H9 (cell line): ENCODE results near the gene MED13L. TPM values are rescaled to one million over a fixed set of nuclear protein-coding genes. Genes with fewer than 3 reads are reported as not detected.
"Not testable (repeated sequence)": the region's sequence is repeated elsewhere in the genome, so short reads cannot be mapped to it uniquely, and the experiment has no call there.

Source experiments
- DNase-seq: peaks from one replicate; pipeline ENCODE4 v3.0.0-alpha.2; 2017
- H2AFZ ChIP-seq: one replicate; pipeline ENCODE4 v1.6.1; 2013; ENCODE audit warnings: mild to moderate bottlenecking, low read length, control low read depth, moderate library complexity
- H2AK5ac ChIP-seq: 2 replicates; pipeline ENCODE4 v1.6.1; 2013; ENCODE audit warnings: low read length, control low read depth, mixed read lengths; ENCODE audit not compliant: insufficient read length
- H2BK120ac ChIP-seq: one replicate; pipeline ENCODE4 v1.6.1; 2013; ENCODE audit warnings: low read depth, mild to moderate bottlenecking, low read length, control low read depth, inconsistent platforms; ENCODE audit not compliant: poor library complexity, severe bottlenecking
- H2BK12ac ChIP-seq: 2 replicates; pipeline ENCODE4 v1.6.1; 2013; ENCODE audit warnings: low read length, control low read depth, mixed read lengths, low read depth; ENCODE audit not compliant: insufficient read length
- H2BK15ac ChIP-seq: 2 replicates; pipeline ENCODE4 v1.6.1; 2013; ENCODE audit warnings: low read depth, low read length, control low read depth
- H2BK20ac ChIP-seq: one replicate; pipeline ENCODE4 v1.6.1; 2013; ENCODE audit warnings: low read depth, mild to moderate bottlenecking, low read length, control low read depth, inconsistent platforms; ENCODE audit not compliant: poor library complexity, severe bottlenecking
- H2BK5ac ChIP-seq: 2 replicates; pipeline ENCODE4 v1.6.1; 2013; ENCODE audit warnings: low read length, control low read depth, mixed read lengths; ENCODE audit not compliant: insufficient read length
- H3K14ac ChIP-seq: 2 replicates; pipeline ENCODE4 v1.6.1; 2013; ENCODE audit warnings: low read length, control low read depth; ENCODE audit not compliant: insufficient read depth
- H3K18ac ChIP-seq: 2 replicates; pipeline ENCODE4 v1.6.1; 2013; ENCODE audit warnings: low read depth, mild to moderate bottlenecking, mixed read lengths, low read length, control low read depth; ENCODE audit not compliant: insufficient read length
- H3K23ac ChIP-seq: 2 replicates; pipeline ENCODE4 v1.6.1; 2013; ENCODE audit warnings: low read length, control low read depth, mixed read lengths, low read depth; ENCODE audit not compliant: insufficient read length
- H3K23me2 ChIP-seq: 2 replicates; pipeline ENCODE4 v1.6.1; 2013; ENCODE audit warnings: low read depth, mild to moderate bottlenecking, mixed read lengths, low read length, control low read depth; ENCODE audit not compliant: insufficient read length, poor library complexity, severe bottlenecking
- H3K27ac ChIP-seq: 2 replicates; pipeline ENCODE4 v1.5.1; 2013; ENCODE audit warnings: low read length, control low read depth, mixed read lengths, low read depth; ENCODE audit not compliant: insufficient read length
- H3K27me3 ChIP-seq: 2 replicates; pipeline ENCODE4 v1.6.1; 2013; ENCODE audit warnings: low read length, control low read depth, inconsistent platforms; ENCODE audit not compliant: insufficient read depth
- H3K4ac ChIP-seq: 2 replicates; pipeline ENCODE4 v1.6.1; 2013; ENCODE audit warnings: low read depth, mild to moderate bottlenecking, control low read depth, inconsistent platforms, low read length, moderate library complexity
- H3K4me1 ChIP-seq: 2 replicates; pipeline ENCODE4 v1.6.1; 2013; ENCODE audit warnings: low read length, control low read depth, inconsistent platforms; ENCODE audit not compliant: insufficient read depth
- H3K4me2 ChIP-seq: 2 replicates; pipeline ENCODE4 v1.6.1; 2013; ENCODE audit warnings: low read length, control low read depth, mixed read lengths; ENCODE audit not compliant: insufficient read length, insufficient read depth
- H3K56ac ChIP-seq: 2 replicates; pipeline ENCODE4 v1.6.1; 2013; ENCODE audit warnings: low read depth, mild to moderate bottlenecking, mixed read lengths, low read length, control low read depth; ENCODE audit not compliant: insufficient read length
- H3K79me1 ChIP-seq: 2 replicates; pipeline ENCODE4 v1.6.1; 2013; ENCODE audit warnings: low read depth, mild to moderate bottlenecking, moderate library complexity, low read length, control low read depth, inconsistent platforms; ENCODE audit not compliant: insufficient read depth, poor library complexity, severe bottlenecking
- H3K79me2 ChIP-seq: 2 replicates; pipeline ENCODE4 v1.6.1; 2013; ENCODE audit warnings: low read length, control low read depth, inconsistent platforms; ENCODE audit not compliant: insufficient read depth
- H3K9ac ChIP-seq: 2 replicates; pipeline ENCODE4 v1.6.1; 2013; ENCODE audit warnings: low read length, control low read depth, mixed read lengths; ENCODE audit not compliant: insufficient read length; ENCODE audit errors: extremely low read depth
- H3K9me3 ChIP-seq: one replicate; pipeline ENCODE4 v1.6.1; 2013; ENCODE audit warnings: low read depth, low read length, inconsistent platforms; ENCODE audit not compliant: control insufficient read depth
- H3T11ph ChIP-seq: one replicate; pipeline ENCODE4 v1.6.1; 2013; ENCODE audit warnings: mild to moderate bottlenecking, low read length, control low read depth, inconsistent platforms
- H4K20me1 ChIP-seq: one replicate; pipeline ENCODE4 v1.6.1; 2013; ENCODE audit not compliant: control insufficient read depth, insufficient read length, insufficient read depth
- H4K5ac ChIP-seq: 2 replicates; pipeline ENCODE4 v1.6.1; 2013; ENCODE audit warnings: low read depth, mild to moderate bottlenecking, mixed read lengths, low read length, control low read depth; ENCODE audit not compliant: insufficient read length
- H4K8ac ChIP-seq: replicated peaks from 2 replicates; pipeline ENCODE4 v1.6.1; 2013; ENCODE audit warnings: low read length, control low read depth, mixed read lengths, low read depth; ENCODE audit not compliant: insufficient read length
- H4K91ac ChIP-seq: 2 replicates; pipeline ENCODE4 v1.6.1; 2013; ENCODE audit warnings: low read depth, mild to moderate bottlenecking, moderate library complexity, mixed read lengths, low read length, control low read depth; ENCODE audit not compliant: insufficient read length
- H3K27ac Mint-ChIP-seq, 3 experiments: 2 replicates in 2 of 3; 3 replicates in 1 of 3; pipeline ENCODE4 v1.8.0; 2020 to 2021; ENCODE audit warnings: mixed read lengths in 3 of 3, mild to moderate bottlenecking in 1 of 3, moderate library complexity in 1 of 3
- H3K27me3 Mint-ChIP-seq: 2 replicates; pipeline ENCODE4 v1.8.0; 2021; ENCODE audit warnings: low read depth, mild to moderate bottlenecking, moderate library complexity, mixed read lengths
- H3K36me3 Mint-ChIP-seq, 3 experiments: 2 replicates in 2 of 3; 3 replicates in 1 of 3; pipeline ENCODE4 v1.8.0; 2020 to 2021; ENCODE audit warnings: low read depth in 3 of 3, mixed read lengths in 3 of 3; ENCODE audit not compliant: insufficient read depth in 1 of 3
- H3K4me1 Mint-ChIP-seq, 2 experiments: 2 replicates each; pipeline ENCODE4 v1.8.0; 2020; ENCODE audit warnings: mixed read lengths in 2 of 2
- H3K4me3 Mint-ChIP-seq, 2 experiments: 2 replicates in 1 of 2; 3 replicates in 1 of 2; pipeline ENCODE4 v1.8.0; 2020 to 2021; ENCODE audit warnings: mild to moderate bottlenecking in 2 of 2, mixed read lengths in 2 of 2, moderate library complexity in 1 of 2
- H3K9me3 Mint-ChIP-seq, 2 experiments: 2 replicates in 1 of 2; 3 replicates in 1 of 2; pipeline ENCODE4 v1.8.0; 2020; ENCODE audit warnings: mild to moderate bottlenecking in 2 of 2, mixed read lengths in 2 of 2, moderate library complexity in 1 of 2
- WGBS: extraction: QIAGEN DNeasy Blood & Tissue Kit; methylation state at CpG from one replicate; pipeline ENCODE4 v1.1.7; 2013; ENCODE audit warnings: missing lambda C conversion rate, low lambda C conversion rate, mixed read lengths; ENCODE audit not compliant: insufficient read length; ENCODE audit errors: extremely low coverage; 5-methylcytosine and 5-hydroxymethylcytosine counted together
- total RNA-seq: library from RNA; stranded (reverse); gene quantifications from 2 replicates; pipeline ENCODE4 v1.2.1, GENCODE V29; 2021
- TF ChIP-seq, protein P1 (sequence below): fragments of 200-600 bp; sonication (generic); conservative IDR thresholded peaks from 3 replicates; pipeline ENCODE4 v1.8.0; 2021; ENCODE audit warnings: antibody characterized with exemption, mild to moderate bottlenecking

Gene MED13L
- total RNA-seq, 1 experiment from 2014 or later: 52.4 TPM

DNA sequence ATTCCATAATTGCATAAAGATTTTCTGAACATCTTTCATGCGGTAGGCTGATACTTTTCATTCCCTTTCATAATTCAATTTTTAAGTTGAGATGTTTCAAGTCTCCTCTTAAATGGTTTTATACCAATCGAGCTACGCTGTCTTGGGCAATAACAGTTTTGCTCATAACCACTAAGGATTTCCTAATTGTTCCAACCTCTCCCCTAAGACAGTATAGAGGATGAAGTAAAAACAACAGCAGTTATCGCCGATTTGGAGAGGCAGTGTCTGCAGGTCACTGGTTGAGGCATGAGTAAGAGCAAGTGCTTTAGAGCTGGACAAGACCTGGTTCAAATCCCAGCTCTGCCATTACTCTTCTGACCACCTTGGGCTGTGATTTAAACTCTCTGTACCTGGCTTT is 6.9 kb upstream of the MED13L start:
- no peak overlapping the region for H2BK20ac ChIP-seq
- Mint-ChIP-seq H3K27me3 (no peaks in the 10 kb centered on the region), H3K4me1 (peaks cover 21 to 31% of the 10 kb centered on the region in 2 experiments), H3K36me3 (no peaks in the 10 kb centered on the region), H3K4me3 (no peak overlapping the region), H3K27ac (no peak overlapping the region), H3K9me3 (no peaks in the 10 kb centered on the region; a peak in 2 of 5 replicates)
- H3K23ac ChIP-seq: no peak overlapping the region
- H3K9me3 ChIP-seq: no peaks in the 10 kb centered on the region
- H3T11ph ChIP-seq: no peak overlapping the region
- no peaks in the 10 kb centered on the region for H3K79me2 ChIP-seq
- no peak overlapping the region for H4K8ac ChIP-seq
- H3K27ac ChIP-seq: no peak overlapping the region
- no peak overlapping the region for H2BK15ac ChIP-seq
- H2AK5ac ChIP-seq: no peak overlapping the region
- no peak overlapping the region for H3K9ac ChIP-seq
- WGBS: no CpG with 5 or more reads among the region's 5 CpGs
- H2BK120ac ChIP-seq: no peak overlapping the region
- H4K91ac ChIP-seq: no peak overlapping the region
- H3K14ac ChIP-seq: no peak overlapping the region
- DNase-seq: no peak
- no peaks in the 10 kb centered on the region for H4K20me1 ChIP-seq
- no peak overlapping the region for H3K4me2 ChIP-seq
- H3K23me2 ChIP-seq: no peaks in the 10 kb centered on the region
- H3K56ac ChIP-seq: no peak overlapping the region
- H2AFZ ChIP-seq: no peak overlapping the region
- no peak overlapping the region for H3K4ac ChIP-seq
- no peaks in the 10 kb centered on the region for H3K79me1 ChIP-seq
- TF ChIP-seq, protein P1, sequence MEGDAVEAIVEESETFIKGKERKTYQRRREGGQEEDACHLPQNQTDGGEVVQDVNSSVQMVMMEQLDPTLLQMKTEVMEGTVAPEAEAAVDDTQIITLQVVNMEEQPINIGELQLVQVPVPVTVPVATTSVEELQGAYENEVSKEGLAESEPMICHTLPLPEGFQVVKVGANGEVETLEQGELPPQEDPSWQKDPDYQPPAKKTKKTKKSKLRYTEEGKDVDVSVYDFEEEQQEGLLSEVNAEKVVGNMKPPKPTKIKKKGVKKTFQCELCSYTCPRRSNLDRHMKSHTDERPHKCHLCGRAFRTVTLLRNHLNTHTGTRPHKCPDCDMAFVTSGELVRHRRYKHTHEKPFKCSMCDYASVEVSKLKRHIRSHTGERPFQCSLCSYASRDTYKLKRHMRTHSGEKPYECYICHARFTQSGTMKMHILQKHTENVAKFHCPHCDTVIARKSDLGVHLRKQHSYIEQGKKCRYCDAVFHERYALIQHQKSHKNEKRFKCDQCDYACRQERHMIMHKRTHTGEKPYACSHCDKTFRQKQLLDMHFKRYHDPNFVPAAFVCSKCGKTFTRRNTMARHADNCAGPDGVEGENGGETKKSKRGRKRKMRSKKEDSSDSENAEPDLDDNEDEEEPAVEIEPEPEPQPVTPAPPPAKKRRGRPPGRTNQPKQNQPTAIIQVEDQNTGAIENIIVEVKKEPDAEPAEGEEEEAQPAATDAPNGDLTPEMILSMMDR: no peak
- H3K4me1 ChIP-seq: peaks cover 5% of the 10 kb centered on the region
- H3K18ac ChIP-seq: no peak overlapping the region
- no peak overlapping the region for H2BK5ac ChIP-seq
- no peak overlapping the region for H4K5ac ChIP-seq
- no peaks in the 10 kb centered on the region for H3K27me3 ChIP-seq
- H2BK12ac ChIP-seq: no peak overlapping the region

DNA sequence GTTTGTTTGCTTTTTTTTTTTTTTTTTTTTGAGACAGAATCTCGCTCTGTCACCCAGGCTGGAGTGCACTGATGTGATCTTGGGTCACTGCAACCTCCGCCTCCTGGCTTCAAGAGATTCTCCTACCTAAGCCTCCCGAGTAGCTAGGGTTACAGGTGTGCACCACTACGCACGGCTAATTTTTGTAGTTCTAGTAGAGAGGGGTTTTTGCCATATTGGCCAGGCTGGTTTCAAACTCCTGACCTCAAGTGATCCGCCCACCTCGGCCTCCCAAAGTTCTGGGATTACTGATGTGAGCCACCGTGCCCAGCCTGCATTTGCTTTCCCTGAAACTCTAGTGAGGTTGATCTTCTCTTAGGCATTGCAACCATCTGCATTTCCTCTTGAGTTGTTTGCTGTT is 6.4 kb upstream of the MED13L start:
- not testable (repeated sequence) for H3K4me2 ChIP-seq, H3K4me1 ChIP-seq, H3K18ac ChIP-seq, H2BK5ac ChIP-seq, H3K79me1 ChIP-seq, H3K9me3 Mint-ChIP-seq, H3K23me2 ChIP-seq, H2BK12ac ChIP-seq, H3K14ac ChIP-seq, H2AFZ ChIP-seq, H4K8ac ChIP-seq, H3K36me3 Mint-ChIP-seq, H2AK5ac ChIP-seq, H4K91ac ChIP-seq, H3K4me3 Mint-ChIP-seq, H3K27me3 Mint-ChIP-seq, H2BK20ac ChIP-seq, H3K79me2 ChIP-seq, H2BK120ac ChIP-seq, H3K4ac ChIP-seq, DNase-seq, H3T11ph ChIP-seq, H4K5ac ChIP-seq, H3K9ac ChIP-seq, H3K23ac ChIP-seq, H3K56ac ChIP-seq, H4K20me1 ChIP-seq, H3K9me3 ChIP-seq, H3K27me3 ChIP-seq, H3K27ac ChIP-seq, H2BK15ac ChIP-seq
- peak overlapping the region in 1 of 3 experiments; percentile 23; a peak in 1 of 7 replicates for H3K27ac Mint-ChIP-seq
- no CpG with 5 or more reads among the region's 8 CpGs for WGBS
- peaks cover 26 to 33% of the 10 kb centered on the region in 2 experiments for H3K4me1 Mint-ChIP-seq
